IPS-15b (cell line): ENCODE measurements around the gene JAKMIP1.

ENCODE experiments used
- H3K27me3 ChIP-seq: one replicate; pipeline ENCODE4 v1.6.1; 2013; ENCODE audit warnings: low read length; ENCODE audit not compliant: control insufficient read depth, insufficient read depth
- H3K36me3 ChIP-seq: one replicate; pipeline ENCODE4 v1.6.1; 2013; ENCODE audit warnings: low read length; ENCODE audit not compliant: control insufficient read depth, insufficient read depth
- H3K4me1 ChIP-seq: one replicate; pipeline ENCODE4 v1.6.1; 2013; ENCODE audit warnings: mild to moderate bottlenecking, low read length; ENCODE audit not compliant: control insufficient read depth, insufficient read depth
- H3K4me3 ChIP-seq: one replicate; pipeline ENCODE4 v1.5.1; 2013; ENCODE audit warnings: low read depth, low read length
- H3K9ac ChIP-seq: one replicate; pipeline ENCODE4 v1.6.1; 2013; ENCODE audit warnings: low read depth, mild to moderate bottlenecking, low read length
- H3K9me3 ChIP-seq: one replicate; pipeline ENCODE4 v1.6.1; 2013; ENCODE audit warnings: mild to moderate bottlenecking, low read length; ENCODE audit not compliant: control insufficient read depth, insufficient read depth

The JAKMIP1 gene

GRCh38 chr4:6043188-6043587, 157.2 kb downstream of the JAKMIP1 start:
- no peaks in the 10 kb centered on the region for H3K9me3 ChIP-seq
- no peak overlapping the region for H3K4me3 ChIP-seq
- H3K9ac ChIP-seq, result no peak overlapping the region
- H3K27me3 ChIP-seq, result no peaks in the 10 kb centered on the region
- H3K36me3 ChIP-seq, result no peaks in the 10 kb centered on the region
- H3K4me1 ChIP-seq, result no peaks in the 10 kb centered on the region

GRCh38 chr4:6042293-6043063, 157.9 kb downstream of the JAKMIP1 start:
- Histone ChIP-seq H3K27me3 (no peaks in the 10 kb centered on the region), H3K4me3 (no peak overlapping the region), H3K9me3 (no peaks in the 10 kb centered on the region), H3K9ac (no peak overlapping the region), H3K36me3 (no peaks in the 10 kb centered on the region), H3K4me1 (no peaks in the 10 kb centered on the region)

- Histone ChIP-seq H3K36me3 (no peaks in the 10 kb centered on the region), H3K4me1 (no peaks in the 10 kb centered on the region), H3K27me3 (no peaks in the 10 kb centered on the region), H3K4me3 (no peak overlapping the region), H3K9ac (no peak overlapping the region), H3K9me3 (no peaks in the 10 kb centered on the region)
Observed at GRCh38 chr4:6041800-6042199, 158.5 kb downstream of the JAKMIP1 start.

- H3K4me3 ChIP-seq, result no peak overlapping the region
- no peaks in the 10 kb centered on the region for H3K27me3 ChIP-seq
- no peaks in the 10 kb centered on the region for H3K36me3 ChIP-seq
- no peaks in the 10 kb centered on the region for H3K9me3 ChIP-seq
- no peaks in the 10 kb centered on the region for H3K4me1 ChIP-seq
- no peak overlapping the region for H3K9ac ChIP-seq
Observed at GRCh38 chr4:6038711-6039110, 161.6 kb downstream of the JAKMIP1 start.

GRCh38 chr4:6035786-6036185, 164.6 kb downstream of the JAKMIP1 start:
- H3K27me3 ChIP-seq, result no peaks in the 10 kb centered on the region
- no peak overlapping the region for H3K4me3 ChIP-seq
- H3K36me3 ChIP-seq, result no peaks in the 10 kb centered on the region
- no peaks in the 10 kb centered on the region for H3K4me1 ChIP-seq
- no peaks in the 10 kb centered on the region for H3K9me3 ChIP-seq
- H3K9ac ChIP-seq, result no peak overlapping the region

GRCh38 chr4:6033381-6033780, 167.0 kb downstream of the JAKMIP1 start:
- no peaks in the 10 kb centered on the region for H3K9me3 ChIP-seq
- H3K4me1 ChIP-seq, result no peaks in the 10 kb centered on the region
- no peaks in the 10 kb centered on the region for H3K36me3 ChIP-seq
- H3K9ac ChIP-seq, result no peak overlapping the region
- no peaks in the 10 kb centered on the region for H3K27me3 ChIP-seq
- H3K4me3 ChIP-seq, result no peak overlapping the region

GRCh38 chr4:6032249-6033244, 167.8 kb downstream of the JAKMIP1 start:
- Histone ChIP-seq H3K4me1 (no peaks in the 10 kb centered on the region), H3K27me3 (no peaks in the 10 kb centered on the region), H3K9me3 (no peaks in the 10 kb centered on the region), H3K9ac (no peak overlapping the region), H3K36me3 (no peaks in the 10 kb centered on the region), H3K4me3 (no peak overlapping the region)

- H3K4me1 ChIP-seq, result no peaks in the 10 kb centered on the region
- no peaks in the 10 kb centered on the region for H3K27me3 ChIP-seq
- H3K36me3 ChIP-seq, result no peaks in the 10 kb centered on the region
- no peaks in the 10 kb centered on the region for H3K9me3 ChIP-seq
- no peak overlapping the region for H3K4me3 ChIP-seq
- no peak overlapping the region for H3K9ac ChIP-seq
Observed at GRCh38 chr4:6031846-6032245, 168.5 kb downstream of the JAKMIP1 start.

- Histone ChIP-seq H3K27me3 (no peaks in the 10 kb centered on the region), H3K9ac (no peak overlapping the region), H3K4me3 (no peak overlapping the region), H3K36me3 (no peaks in the 10 kb centered on the region), H3K4me1 (no peaks in the 10 kb centered on the region), H3K9me3 (no peaks in the 10 kb centered on the region)
Observed at GRCh38 chr4:6030679-6031078, 169.7 kb downstream of the JAKMIP1 start.

- Histone ChIP-seq H3K9ac (no peak overlapping the region), H3K4me3 (no peak overlapping the region), H3K4me1 (no peaks in the 10 kb centered on the region), H3K9me3 (no peaks in the 10 kb centered on the region), H3K27me3 (no peaks in the 10 kb centered on the region), H3K36me3 (no peaks in the 10 kb centered on the region)
Observed at GRCh38 chr4:6029254-6029653, 171.1 kb downstream of the JAKMIP1 start.

GRCh38 chr4:6028168-6028567, 172.2 kb downstream of the JAKMIP1 start:
- Histone ChIP-seq H3K27me3 (no peaks in the 10 kb centered on the region), H3K9ac (no peak overlapping the region), H3K4me3 (no peak overlapping the region), H3K36me3 (no peaks in the 10 kb centered on the region), H3K9me3 (no peaks in the 10 kb centered on the region), H3K4me1 (no peaks in the 10 kb centered on the region)

GRCh38 chr4:6027392-6027791, 173.0 kb downstream of the JAKMIP1 start:
- H3K4me1 ChIP-seq, result no peaks in the 10 kb centered on the region

More at GRCh38 chr4:6027392-6027791, 173.0 kb downstream of the JAKMIP1 start:
- H3K9me3 ChIP-seq, result no peaks in the 10 kb centered on the region
- H3K9ac ChIP-seq, result no peak overlapping the region
- no peaks in the 10 kb centered on the region for H3K36me3 ChIP-seq
- no peaks in the 10 kb centered on the region for H3K27me3 ChIP-seq
- no peak overlapping the region for H3K4me3 ChIP-seq
